ENCODE data around the gene ZFPL1. TPM values are rescaled to one million over a fixed set of nuclear protein-coding genes. Genes with fewer than 3 reads are reported as not detected.

ZFPL1 gene
- total and polyA plus RNA-seq, 9 of the 15 experiments (the other 6 are each of a cell fraction or from before 2014, with no cell fraction given) = 3.7 to 37.5 (median 22.7) TPM

DNA sequence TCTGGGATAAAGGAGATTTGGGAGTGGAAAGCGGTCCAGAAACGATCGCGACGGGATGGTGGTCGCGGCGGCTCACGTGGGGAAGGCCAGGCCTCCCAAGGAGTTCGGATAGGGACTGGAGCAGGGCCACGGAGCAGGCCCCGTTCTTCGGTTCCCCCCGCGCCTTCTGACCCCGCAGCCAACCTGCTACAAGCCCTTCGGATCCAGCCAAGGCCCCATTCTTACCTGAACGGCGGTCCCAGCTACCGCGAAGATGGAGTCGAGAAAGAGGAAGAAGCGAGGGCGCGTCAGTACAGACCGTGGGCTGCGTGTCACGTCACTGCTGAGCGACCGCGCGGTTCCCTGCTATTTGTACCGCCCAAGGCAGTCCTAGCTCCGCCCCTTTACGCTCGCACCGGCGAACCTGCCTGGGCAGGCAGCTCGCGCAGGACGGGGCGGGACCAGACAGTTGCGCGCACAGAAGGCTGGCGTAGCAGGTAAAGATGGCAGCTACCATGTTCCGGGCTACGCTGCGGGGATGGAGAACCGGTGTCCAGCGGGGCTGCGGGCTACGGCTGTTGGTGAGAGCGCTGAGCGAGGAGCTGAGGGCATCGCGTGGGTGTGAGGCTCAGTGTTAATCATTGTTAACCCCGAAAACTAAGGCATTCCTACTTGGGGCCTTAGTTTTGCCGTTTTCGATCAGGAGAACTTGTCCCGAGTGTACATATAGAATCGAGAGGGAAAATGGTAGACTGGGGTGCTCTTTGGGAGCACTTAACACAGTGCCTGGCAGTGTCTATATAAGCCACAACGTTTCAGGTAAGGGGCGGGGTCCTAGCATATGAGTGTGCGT is 38.1 kb downstream of the ZFPL1 start, which contains the start of the genes FAU and MRPL49 (continued):
- TF ChIP-seq, protein P1, sequence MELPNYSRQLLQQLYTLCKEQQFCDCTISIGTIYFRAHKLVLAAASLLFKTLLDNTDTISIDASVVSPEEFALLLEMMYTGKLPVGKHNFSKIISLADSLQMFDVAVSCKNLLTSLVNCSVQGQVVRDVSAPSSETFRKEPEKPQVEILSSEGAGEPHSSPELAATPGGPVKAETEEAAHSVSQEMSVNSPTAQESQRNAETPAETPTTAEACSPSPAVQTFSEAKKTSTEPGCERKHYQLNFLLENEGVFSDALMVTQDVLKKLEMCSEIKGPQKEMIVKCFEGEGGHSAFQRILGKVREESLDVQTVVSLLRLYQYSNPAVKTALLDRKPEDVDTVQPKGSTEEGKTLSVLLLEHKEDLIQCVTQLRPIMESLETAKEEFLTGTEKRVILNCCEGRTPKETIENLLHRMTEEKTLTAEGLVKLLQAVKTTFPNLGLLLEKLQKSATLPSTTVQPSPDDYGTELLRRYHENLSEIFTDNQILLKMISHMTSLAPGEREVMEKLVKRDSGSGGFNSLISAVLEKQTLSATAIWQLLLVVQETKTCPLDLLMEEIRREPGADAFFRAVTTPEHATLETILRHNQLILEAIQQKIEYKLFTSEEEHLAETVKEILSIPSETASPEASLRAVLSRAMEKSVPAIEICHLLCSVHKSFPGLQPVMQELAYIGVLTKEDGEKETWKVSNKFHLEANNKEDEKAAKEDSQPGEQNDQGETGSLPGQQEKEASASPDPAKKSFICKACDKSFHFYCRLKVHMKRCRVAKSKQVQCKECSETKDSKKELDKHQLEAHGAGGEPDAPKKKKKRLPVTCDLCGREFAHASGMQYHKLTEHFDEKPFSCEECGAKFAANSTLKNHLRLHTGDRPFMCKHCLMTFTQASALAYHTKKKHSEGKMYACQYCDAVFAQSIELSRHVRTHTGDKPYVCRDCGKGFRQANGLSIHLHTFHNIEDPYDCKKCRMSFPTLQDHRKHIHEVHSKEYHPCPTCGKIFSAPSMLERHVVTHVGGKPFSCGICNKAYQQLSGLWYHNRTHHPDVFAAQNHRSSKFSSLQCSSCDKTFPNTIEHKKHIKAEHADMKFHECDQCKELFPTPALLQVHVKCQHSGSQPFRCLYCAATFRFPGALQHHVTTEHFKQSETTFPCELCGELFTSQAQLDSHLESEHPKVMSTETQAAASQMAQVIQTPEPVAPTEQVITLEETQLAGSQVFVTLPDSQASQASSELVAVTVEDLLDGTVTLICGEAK (IDR thresholded peaks at IDR 0.05) = no peak; the same call in 1 of the 2 replicates
- TF ChIP-seq, protein P1 (CRISPR knock-in tag; IDR thresholded peaks at IDR 0.05) = 0 out of 2 replicates have a peak, but pooled peaks have one; percentile 6
- TF ChIP-seq SIN3B (IDR thresholded peaks at IDR 0.05; ENCODE audit: low read depth) (peak; percentile 85), EP300 (IDR thresholded peaks at IDR 0.05; ENCODE audit: low read length) (0 out of 2 replicates have a peak, but pooled peaks have one; percentile 21), FUS (optimal IDR thresholded peaks at IDR 0.05; ENCODE audit: low read depth, low read length) (no peak), L3MBTL2 (IDR thresholded peaks at IDR 0.05) (peak; percentile 24), SIN3A (IDR thresholded peaks at IDR 0.05; ENCODE audit: borderline replicate concordance in 2 of 2, control insufficient read depth in 1 of 2, low read depth in 2 of 2, low read length in 2 of 2) (peak; percentile 36 to 72; a peak in 3 of 4 replicates), CREB1 (IDR thresholded peaks at IDR 0.05) (peak; percentile 98), CREB1 (CRISPR knock-in tag; IDR thresholded peaks at IDR 0.05) (peak; percentile 99), JUN (IDR thresholded peaks at IDR 0.05; ENCODE audit: borderline replicate concordance, low read depth, low read length) (peak; percentile 53; the same call in 1 of the 2 replicates), JUN (CRISPR knock-in tag; IDR thresholded peaks at IDR 0.05; ENCODE audit: borderline replicate concordance) (no peak), FOXA1 (IDR thresholded peaks at IDR 0.05; ENCODE audit: borderline replicate concordance) (no peak)
- TF ChIP-seq, protein P2, sequence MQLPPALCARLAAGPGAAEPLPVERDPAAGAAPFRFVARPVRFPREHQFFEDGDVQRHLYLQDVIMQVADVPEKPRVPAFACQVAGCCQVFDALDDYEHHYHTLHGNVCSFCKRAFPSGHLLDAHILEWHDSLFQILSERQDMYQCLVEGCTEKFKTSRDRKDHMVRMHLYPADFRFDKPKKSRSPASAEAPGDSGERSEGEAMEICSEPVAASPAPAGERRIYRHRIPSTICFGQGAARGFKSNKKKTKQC (CRISPR knock-in tag; IDR thresholded peaks at IDR 0.05) = 0 out of 2 replicates have a peak, but pooled peaks have one; percentile 19
- TF ChIP-seq, protein P3, sequence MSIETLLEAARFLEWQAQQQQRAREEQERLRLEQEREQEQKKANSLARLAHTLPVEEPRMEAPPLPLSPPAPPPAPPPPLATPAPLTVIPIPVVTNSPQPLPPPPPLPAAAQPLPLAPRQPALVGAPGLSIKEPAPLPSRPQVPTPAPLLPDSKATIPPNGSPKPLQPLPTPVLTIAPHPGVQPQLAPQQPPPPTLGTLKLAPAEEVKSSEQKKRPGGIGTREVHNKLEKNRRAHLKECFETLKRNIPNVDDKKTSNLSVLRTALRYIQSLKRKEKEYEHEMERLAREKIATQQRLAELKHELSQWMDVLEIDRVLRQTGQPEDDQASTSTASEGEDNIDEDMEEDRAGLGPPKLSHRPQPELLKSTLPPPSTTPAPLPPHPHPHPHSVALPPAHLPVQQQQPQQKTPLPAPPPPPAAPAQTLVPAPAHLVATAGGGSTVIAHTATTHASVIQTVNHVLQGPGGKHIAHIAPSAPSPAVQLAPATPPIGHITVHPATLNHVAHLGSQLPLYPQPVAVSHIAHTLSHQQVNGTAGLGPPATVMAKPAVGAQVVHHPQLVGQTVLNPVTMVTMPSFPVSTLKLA (conservative IDR thresholded peaks at IDR 0.05) = peak; percentile 75 to 88

Data from K562 (cell line).